HPDE6-E6E7 (cell line): ENCODE measurements around the gene PHKA2.
"Not testable (repeated sequence)": the region's sequence is repeated elsewhere in the genome, so short reads cannot be mapped to it uniquely, and the experiment has no call there.

Source experiments
- DNase-seq: peaks from one replicate; pipeline ENCODE4 v3.0.0; 2011; ENCODE audit warnings: missing footprints; ENCODE audit errors: extremely low spot score

Gene PHKA2

GRCh38 chrX:18983666-18984380, at the start of gene PHKA2:
Gene PHKA2 (minus strand): TSS chrX:18984114. CDS start chrX:18983932, 182 bp downstream.
- DNase-seq: no peak

GRCh38 chrX:19030805-19031204, 46.9 kb upstream of the PHKA2 start:
- no peak for DNase-seq

DNA sequence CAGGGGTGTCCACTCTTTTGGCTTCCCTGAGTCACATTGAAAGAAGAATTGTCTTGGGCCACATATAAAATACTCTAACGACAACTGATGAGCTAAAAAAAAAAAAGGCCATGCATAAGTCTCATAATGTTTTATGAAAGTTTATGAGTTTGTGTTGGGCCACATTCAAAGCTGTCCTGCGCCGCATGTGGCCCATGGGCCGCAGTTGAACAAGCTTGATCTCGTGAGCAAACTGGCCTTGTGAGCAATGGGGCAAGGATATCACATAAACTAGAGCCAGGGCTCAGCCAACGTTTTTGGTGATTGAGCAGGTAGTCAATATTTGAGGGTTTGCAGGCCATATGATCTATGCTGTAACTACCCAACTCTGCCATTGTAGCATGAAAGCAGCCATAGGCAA, 44.6 kb upstream of the PHKA2 start:
- DNase-seq: no peak

DNA sequence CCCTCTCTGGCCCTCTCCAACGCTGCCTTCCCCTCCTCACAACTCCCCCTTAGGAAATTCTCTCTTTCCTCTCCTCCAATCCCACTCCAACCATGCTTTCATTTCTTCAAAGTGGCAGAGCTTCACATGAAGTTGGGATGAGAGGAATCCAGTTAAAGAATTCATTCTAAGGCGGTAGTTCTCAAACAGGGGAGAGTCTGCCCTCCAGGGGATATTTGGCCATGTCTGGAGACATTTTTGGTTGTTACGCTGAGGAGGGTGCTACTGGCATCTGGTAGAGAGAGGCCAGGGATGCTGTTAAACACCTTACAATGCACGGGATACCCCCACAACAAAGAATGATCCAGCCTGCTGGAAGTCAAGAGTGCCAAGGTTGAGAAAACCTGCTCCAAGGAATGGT, 40.5 kb upstream of the PHKA2 start:
- no peak for DNase-seq

DNA sequence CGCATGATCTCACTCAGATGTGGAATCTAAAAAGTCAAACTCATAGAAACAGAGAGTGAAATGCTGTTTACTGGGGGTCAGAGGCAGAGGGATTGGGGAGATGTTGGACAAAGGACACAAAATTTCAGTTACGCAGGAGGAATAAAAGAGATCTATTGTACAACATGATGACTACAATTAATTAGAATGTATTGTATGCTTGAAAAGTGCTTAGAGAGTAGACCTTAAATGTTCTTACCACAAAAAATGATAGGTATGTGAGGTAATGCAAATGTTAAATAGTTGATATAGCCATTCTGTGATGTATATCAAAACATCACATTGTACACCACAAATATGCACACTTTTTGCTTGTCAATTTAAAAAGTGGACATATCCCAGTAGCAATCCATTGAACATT, 36.1 kb upstream of the PHKA2 start:
- no peak for DNase-seq

GRCh38 chrX:19017271-19017670, 33.4 kb upstream of the PHKA2 start:
- DNase-seq: peak; percentile 27

- DNase-seq: not testable (repeated sequence)
Measured at GRCh38 chrX:19016614-19017013, 32.7 kb upstream of the PHKA2 start.

GRCh38 chrX:19007868-19008267, 24.0 kb upstream of the PHKA2 start:
- no peak for DNase-seq

DNA sequence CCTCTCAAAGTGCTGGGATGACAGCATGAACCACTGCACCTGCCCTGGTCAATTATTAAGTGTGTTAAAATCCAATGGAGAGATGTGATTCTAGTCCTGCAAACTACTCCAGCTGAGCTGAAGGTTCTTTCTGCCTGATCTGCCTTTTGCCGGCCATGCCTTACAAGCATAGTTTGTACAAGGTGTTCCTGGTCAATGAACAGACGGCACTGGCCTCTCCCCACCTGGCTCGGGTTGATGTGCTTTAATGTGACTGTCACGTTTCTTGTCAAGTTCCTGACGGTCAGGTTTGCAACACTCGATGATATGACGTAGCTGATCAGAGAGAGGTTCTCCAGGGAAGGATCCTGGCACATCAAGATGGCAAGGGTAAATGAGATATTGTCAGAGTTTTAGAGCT, 23.1 kb upstream of the PHKA2 start:
- DNase-seq: no peak

GRCh38 chrX:19005909-19006308, 22.0 kb upstream of the PHKA2 start:
- no peak for DNase-seq

DNA sequence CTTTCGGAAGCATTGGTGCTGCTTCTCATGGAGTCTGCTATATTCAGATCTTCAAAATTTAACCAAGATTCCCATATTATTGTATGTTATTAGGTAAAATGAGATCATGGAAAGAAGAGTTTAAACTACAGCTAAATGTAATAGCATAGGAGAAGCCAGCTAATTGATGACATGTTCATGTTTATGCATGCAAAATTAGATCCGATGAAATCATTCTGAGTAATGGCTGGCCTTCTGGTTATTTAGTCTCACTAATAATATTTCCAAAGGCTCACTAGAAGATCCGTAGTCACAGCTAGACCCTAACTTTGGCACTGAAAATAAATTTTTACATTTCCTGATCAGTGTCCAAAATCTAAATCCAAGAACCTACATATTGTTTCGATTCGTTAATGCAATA, 19.8 kb upstream of the PHKA2 start:
- no peak for DNase-seq

- no peak for DNase-seq
Measured at GRCh38 chrX:18998653-18999052, 14.7 kb upstream of the PHKA2 start.

GRCh38 chrX:18997916-18998315, 14.0 kb upstream of the PHKA2 start:
- no peak for DNase-seq

DNA sequence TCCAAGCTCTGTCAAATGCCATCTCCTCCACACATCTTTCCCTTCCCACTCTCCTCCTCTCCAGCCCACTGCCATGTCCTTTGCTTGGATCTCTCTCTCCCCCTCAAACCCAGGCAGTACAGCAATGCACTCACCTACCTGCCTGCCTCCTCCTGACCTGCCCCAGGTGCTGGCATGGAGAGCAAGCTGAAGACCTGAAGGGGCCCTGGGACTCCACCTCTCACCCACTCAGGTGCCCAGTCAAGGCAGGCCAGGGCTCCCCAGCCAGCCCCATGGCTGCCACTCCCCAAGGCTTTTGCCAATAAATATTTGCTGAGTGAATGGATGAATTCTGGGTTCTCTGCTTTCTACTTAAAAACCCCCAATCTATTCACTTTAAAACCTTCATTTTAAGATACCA, 12.6 kb upstream of the PHKA2 start:
- DNase-seq: no peak

DNA sequence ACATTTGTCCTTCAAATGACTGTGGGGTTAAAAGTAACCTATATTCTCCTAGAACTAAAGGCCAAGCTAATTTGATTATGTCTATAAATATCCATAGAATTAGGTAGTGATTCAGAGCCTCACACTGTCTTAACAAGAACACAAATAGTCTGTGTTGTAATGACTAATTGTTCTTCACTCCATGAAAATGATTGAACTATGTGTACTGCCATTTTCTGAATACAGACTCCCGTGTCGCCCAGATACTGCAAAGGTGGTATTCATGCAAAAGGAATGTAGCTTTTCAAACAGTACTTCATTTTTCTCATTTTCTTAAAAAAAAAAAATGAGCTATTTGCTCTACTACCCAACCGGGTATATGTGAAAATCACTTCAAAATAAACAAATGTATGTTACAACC, 11.3 kb upstream of the PHKA2 start:
- DNase-seq: peak; percentile 25

DNA sequence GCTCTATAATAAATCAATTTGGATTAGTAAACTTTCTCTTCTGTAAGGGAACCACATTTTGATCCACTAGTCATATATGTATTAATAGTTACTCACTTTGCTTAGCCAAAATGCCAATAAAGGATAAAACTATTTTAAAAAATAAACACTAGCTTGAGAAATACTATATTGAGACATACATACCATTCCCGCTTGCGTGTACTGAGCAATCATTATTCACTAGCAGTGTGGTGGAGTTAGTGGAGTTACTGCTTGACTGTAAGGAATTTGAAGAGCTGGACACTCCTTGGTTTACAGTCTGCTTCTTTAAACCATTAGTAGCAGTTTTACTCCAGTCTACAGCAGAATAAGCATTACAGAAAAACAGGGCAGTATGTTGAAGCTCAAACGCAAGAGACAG, 10.8 kb upstream of the PHKA2 start:
- peak; percentile 16 for DNase-seq

DNA sequence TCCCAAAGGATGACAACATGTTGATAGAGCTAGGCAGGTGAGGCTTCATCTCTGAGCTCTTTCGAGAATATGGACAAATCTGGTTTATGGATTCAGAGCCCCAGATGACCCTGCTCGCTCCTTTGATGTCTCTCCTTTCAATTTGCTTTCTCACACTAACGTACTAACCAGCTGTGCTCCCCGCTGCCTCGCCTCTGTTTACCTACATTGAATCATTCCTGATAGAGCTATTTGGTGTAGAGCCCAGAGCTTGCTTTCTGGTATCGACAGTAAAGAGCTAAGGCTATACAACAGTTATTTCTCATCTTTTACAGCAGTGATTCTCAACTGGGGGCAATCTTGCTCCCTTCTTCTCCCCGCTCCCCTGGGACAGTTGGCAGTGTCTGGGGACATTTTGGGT, 8.9 kb upstream of the PHKA2 start:
- DNase-seq: no peak

- DNase-seq: no peak
Measured at GRCh38 chrX:18985186-18985435, 1.2 kb upstream of the PHKA2 start.

- peak; percentile 71 for DNase-seq
Measured at GRCh38 chrX:18984381-18985185, 669 bp upstream of the PHKA2 start.

- DNase-seq: no peak
Measured at GRCh38 chrX:18981124-18981807, 2.6 kb downstream of the PHKA2 start.

DNA sequence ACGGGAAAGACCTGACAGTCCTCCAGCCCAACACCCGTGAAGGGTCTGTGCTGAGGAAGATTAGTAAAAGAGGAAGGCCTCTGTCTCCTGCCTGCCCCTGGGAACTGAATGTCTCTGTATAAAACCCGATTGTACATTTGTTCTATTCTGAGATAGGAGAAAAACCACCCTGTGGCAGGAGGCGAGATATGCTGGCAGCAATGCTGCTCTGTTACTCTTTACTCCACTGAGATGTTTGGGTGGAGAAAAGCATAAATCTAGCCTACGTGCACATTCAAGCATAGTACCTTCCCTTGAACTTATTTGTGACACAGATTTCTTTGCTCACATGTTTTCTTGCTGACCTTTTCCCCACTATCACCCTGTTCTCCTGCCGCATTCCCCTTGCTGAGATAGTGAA, 3.7 kb downstream of the PHKA2 start:
- DNase-seq: not testable (repeated sequence)

- no peak for DNase-seq
Measured at GRCh38 chrX:18974993-18975392, 8.9 kb downstream of the PHKA2 start.
